Uterus (tissue), 4 donors: ENCODE data around the gene BMPR1B. TPM values are rescaled to one million over a fixed set of nuclear protein-coding genes. Genes with fewer than 3 reads are reported as not detected.

ENCODE experiments used
- DNase-seq, 2 donors: peaks; one replicate each; pipeline ENCODE4 v3.0.0-alpha.2; 2019 to 2020
- H3K27ac ChIP-seq, 2 donors: fragments of 200-600 bp; sonication (generic); 1 replicate in 1 of 2; 2 replicates in 1 of 2; pipeline ENCODE4 v1.5.1; 2016 to 2018
- H3K27me3 ChIP-seq, 2 donors: fragments of 200-600 bp; sonication (generic); one replicate each; pipeline ENCODE4 v1.5.1; 2018 to 2019; ENCODE audit warnings: control low read depth in 1 of 2
- H3K36me3 ChIP-seq, 2 donors: fragments of 200-600 bp; sonication (generic); one replicate each; pipeline ENCODE4 v1.5.1; 2019; ENCODE audit warnings: control low read depth in 1 of 2
- H3K4me1 ChIP-seq, 2 donors: fragments of 200-600 bp; sonication (generic); one replicate each; pipeline ENCODE4 v1.5.1; 2018 to 2019; ENCODE audit warnings: control low read depth in 1 of 2
- H3K4me3 ChIP-seq, 2 donors: fragments of 200-600 bp; sonication (generic); 1 replicate in 1 of 2; 2 replicates in 1 of 2; pipeline ENCODE4 v1.5.1; 2018 to 2019; ENCODE audit warnings: mild to moderate bottlenecking in 1 of 2
- H3K9me3 ChIP-seq, 2 donors: fragments of 200-600 bp; sonication (generic); one replicate each; pipeline ENCODE4 v1.5.1; 2019; ENCODE audit warnings: control low read depth in 1 of 2
- POLR2A ChIP-seq, 2 donors: fragments of 450-650 bp; IDR thresholded peaks; one replicate each; pipeline ENCODE4 v1.6.1; 2016; ENCODE audit warnings: antibody characterized with exemption in 2 of 2, mild to moderate bottlenecking in 1 of 2, moderate library complexity in 1 of 2
- intact Hi-C: fragments of 100-400 bp; cut with DNase I; formaldehyde crosslinking; loops from one replicate; pipeline ENCODE4 v1.15.1; 2023; ENCODE audit warnings: low total_unique reads
- total RNA-seq, 4 donors: library from RNA; depleted of rRNA in 3 of 4; stranded (reverse); fragments of >200 nt in 3 of 4; gene quantifications; one replicate each; pipeline versions ENCODE4 v1.1.0 to v1.2.4, GENCODE V29; 2014 to 2023
- TF ChIP-seq, protein P1 (sequence below), 4 experiments: fragments of 200-600 bp in 2 of 4; fragments of 450-650 bp in 2 of 4; sonication (generic) in 2 of 4; IDR thresholded peaks; one replicate each; pipeline ENCODE4 v1.5.1; 2016 to 2019; ENCODE audit warnings: antibody characterized with exemption in 4 of 4, mild to moderate bottlenecking in 2 of 4, moderate library complexity in 1 of 4
- donor health status: DM: yes; HTN: yes; CAD: no.

The BMPR1B gene
- total RNA-seq, 4 donors from 2014 or later: under 0.01 to 13.6 (median 3.3) TPM

DNA sequence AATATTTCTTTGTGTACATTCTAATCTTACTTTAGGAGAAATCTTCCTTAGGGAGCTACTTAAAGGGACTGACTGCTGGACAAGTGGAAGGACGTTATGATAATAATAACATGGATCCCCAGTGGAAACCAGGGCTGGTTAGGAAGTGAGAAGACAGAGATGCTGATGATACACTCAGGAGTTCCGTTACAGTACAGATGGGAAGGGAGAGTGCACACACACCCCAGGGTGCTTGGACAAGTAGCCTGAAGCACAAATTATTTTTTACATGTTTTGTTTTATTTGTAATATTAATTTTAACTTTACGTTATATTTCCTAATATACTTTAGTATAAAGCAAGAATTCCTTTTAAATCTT, 84.1 kb downstream of the BMPR1B start:
- intact Hi-C loops: no loop called here
- no peak for DNase-seq
- Histone ChIP-seq H3K4me1 (no peaks in the 10 kb centered on the region), H3K4me3 (no peak overlapping the region), H3K36me3 (no peaks in the 10 kb centered on the region), H3K27ac (no peak overlapping the region), H3K27me3 (no peaks in the 10 kb centered on the region), H3K9me3 (peaks cover 0 to 3% of the 10 kb centered on the region in 2 donors)
- TF ChIP-seq, protein P1, sequence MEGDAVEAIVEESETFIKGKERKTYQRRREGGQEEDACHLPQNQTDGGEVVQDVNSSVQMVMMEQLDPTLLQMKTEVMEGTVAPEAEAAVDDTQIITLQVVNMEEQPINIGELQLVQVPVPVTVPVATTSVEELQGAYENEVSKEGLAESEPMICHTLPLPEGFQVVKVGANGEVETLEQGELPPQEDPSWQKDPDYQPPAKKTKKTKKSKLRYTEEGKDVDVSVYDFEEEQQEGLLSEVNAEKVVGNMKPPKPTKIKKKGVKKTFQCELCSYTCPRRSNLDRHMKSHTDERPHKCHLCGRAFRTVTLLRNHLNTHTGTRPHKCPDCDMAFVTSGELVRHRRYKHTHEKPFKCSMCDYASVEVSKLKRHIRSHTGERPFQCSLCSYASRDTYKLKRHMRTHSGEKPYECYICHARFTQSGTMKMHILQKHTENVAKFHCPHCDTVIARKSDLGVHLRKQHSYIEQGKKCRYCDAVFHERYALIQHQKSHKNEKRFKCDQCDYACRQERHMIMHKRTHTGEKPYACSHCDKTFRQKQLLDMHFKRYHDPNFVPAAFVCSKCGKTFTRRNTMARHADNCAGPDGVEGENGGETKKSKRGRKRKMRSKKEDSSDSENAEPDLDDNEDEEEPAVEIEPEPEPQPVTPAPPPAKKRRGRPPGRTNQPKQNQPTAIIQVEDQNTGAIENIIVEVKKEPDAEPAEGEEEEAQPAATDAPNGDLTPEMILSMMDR (IDR thresholded peaks at IDR 0.05): no peak
- no peak for TF ChIP-seq POLR2A (IDR thresholded peaks at IDR 0.05)

DNA sequence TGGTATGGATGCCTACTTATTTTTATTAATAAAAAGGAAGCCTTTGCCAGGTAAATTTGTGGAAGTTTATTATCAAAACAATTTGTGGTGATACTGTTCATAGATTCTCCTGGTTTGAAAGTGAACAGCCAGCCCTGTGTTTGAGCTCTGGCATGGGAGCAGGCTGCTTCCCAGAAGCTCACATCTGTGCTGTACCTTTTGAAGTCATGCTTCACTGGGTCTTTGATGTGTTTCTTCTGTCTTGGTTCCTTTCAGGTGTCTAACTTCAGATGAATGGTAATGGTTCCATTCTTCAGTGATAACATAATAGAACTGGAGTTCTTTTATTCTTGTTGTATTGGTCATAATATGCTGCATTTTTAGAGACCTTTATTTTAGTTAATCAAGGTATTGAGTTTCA, 85.5 kb downstream of the BMPR1B start:
- no peak overlapping the region for H3K4me3 ChIP-seq
- H3K9me3 ChIP-seq: peaks cover 0 to 3% of the 10 kb centered on the region in 2 donors
- no peak overlapping the region for H3K27ac ChIP-seq
- H3K36me3 ChIP-seq: no peaks in the 10 kb centered on the region
- TF ChIP-seq, protein P1 (IDR thresholded peaks at IDR 0.05): no peak
- TF ChIP-seq POLR2A (IDR thresholded peaks at IDR 0.05): no peak
- no peaks in the 10 kb centered on the region for H3K27me3 ChIP-seq
- intact Hi-C loops: no loop called here
- no peak for DNase-seq
- H3K4me1 ChIP-seq: no peaks in the 10 kb centered on the region

DNA sequence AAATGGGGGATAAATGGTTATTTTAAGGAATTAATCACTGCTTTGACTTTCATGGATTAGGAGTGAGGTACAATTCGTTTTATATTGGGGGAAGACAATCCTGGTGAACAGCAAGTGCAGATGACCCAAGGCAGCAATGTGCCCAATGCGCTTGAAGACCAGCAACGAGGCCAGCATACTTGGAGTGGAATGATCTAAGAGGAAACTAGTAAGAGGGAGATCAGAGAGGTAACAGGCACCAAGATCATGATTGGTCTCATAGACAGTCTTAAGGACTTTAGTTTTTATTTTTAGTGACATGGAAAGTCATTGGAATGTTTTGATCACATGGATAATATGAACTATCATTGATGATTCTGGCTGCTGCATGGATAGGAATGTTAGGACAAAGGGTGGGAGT, 90.6 kb downstream of the BMPR1B start:
- no peak for DNase-seq
- H3K27me3 ChIP-seq: no peaks in the 10 kb centered on the region
- H3K36me3 ChIP-seq: no peaks in the 10 kb centered on the region
- H3K4me1 ChIP-seq: no peaks in the 10 kb centered on the region
- TF ChIP-seq POLR2A (IDR thresholded peaks at IDR 0.05): no peak
- TF ChIP-seq, protein P1 (IDR thresholded peaks at IDR 0.05): no peak
- H3K9me3 ChIP-seq: peaks cover 0 to 3% of the 10 kb centered on the region in 2 donors
- H3K27ac ChIP-seq: no peak overlapping the region
- intact Hi-C loops: no loop called here
- no peak overlapping the region for H3K4me3 ChIP-seq

DNA sequence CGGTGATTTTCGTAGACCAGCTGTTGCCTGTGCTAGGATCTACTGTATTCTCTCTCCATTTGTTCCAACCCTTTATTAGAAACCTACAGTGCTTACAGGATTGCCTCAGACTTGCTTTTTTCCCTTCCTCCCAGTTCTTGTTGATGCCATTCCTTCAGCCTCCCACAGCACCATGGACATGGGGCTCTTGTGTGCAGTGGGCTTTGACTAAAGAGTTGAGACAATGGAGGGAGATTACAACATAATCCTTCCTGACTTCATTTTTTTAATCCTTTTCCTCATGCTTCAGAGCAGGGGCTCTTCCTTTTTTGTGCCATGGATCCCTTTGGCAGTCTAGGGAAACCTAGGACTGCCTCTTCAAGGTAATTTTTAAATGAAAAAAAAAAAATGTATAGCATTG, 92.1 kb downstream of the BMPR1B start:
- intact Hi-C loops: no loop called here
- Histone ChIP-seq H3K4me3 (no peak overlapping the region), H3K27me3 (no peaks in the 10 kb centered on the region), H3K4me1 (no peaks in the 10 kb centered on the region), H3K9me3 (peaks cover 0 to 3% of the 10 kb centered on the region in 2 donors), H3K27ac (no peak overlapping the region), H3K36me3 (no peaks in the 10 kb centered on the region)
- no peak for DNase-seq
- TF ChIP-seq, protein P1 (IDR thresholded peaks at IDR 0.05): no peak
- TF ChIP-seq POLR2A (IDR thresholded peaks at IDR 0.05): no peak

DNA sequence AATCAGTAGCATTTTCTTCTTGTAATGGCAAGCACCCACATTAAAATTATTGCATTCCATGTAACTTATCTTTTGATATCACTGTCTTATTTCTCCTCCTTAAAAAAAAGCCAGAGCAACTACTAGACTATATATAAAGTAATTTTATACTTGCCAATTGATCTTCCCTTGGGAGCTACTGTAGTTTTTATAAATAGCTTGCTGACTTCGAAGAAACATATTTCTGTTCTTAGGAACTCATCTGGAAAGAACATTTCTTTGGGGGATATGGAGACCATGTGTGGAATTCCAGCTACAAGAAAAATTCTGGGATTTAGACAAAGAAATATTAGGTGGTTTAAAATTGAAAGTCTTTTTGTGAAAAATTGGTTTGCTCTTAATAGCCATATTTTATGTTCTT, 94.9 kb downstream of the BMPR1B start:
- DNase-seq: no peak

More for the DNA sequence above, 94.9 kb downstream of the BMPR1B start:
- Histone ChIP-seq H3K36me3 (no peaks in the 10 kb centered on the region), H3K4me1 (no peaks in the 10 kb centered on the region), H3K4me3 (no peak overlapping the region), H3K9me3 (no peaks in the 10 kb centered on the region), H3K27me3 (no peaks in the 10 kb centered on the region), H3K27ac (no peak overlapping the region)
- intact Hi-C loops: no loop called here
- TF ChIP-seq POLR2A (IDR thresholded peaks at IDR 0.05): no peak
- TF ChIP-seq, protein P1 (IDR thresholded peaks at IDR 0.05): no peak
